Measurements from ENCODE around the gene GRM7. TPM values are rescaled to one million over a fixed set of nuclear protein-coding genes. Genes with fewer than 3 reads are reported as not detected.

The GRM7 gene
- total RNA-seq, 1 experiment from 2014 or later: 0.28 TPM

DNA sequence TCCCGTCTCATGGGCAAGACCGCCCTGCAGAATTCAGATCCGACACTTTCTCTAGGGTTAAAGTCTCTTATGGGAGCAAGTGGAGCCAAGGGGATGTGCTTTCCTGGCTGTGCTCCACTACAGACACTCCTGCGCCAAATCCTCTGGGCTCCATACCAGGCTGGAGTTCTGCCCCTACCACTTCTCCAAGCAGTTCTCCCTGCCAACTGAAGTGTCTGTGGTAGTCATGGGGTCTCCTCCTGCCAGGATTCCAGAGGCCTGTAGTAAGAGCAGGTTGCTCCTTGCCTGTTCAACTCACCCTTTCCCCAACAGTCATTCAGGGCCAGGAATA lies 403.2 kb downstream of the GRM7 start:
- H3K4me3 Mint-ChIP-seq: no peak overlapping the region
- Histone ChIP-seq H3K4ac (ENCODE audit: low read depth, low read length) (no peak overlapping the region), H3K4me1 (ENCODE audit: insufficient read depth, low read length) (no peaks in the 10 kb centered on the region), H2BK15ac (ENCODE audit: low read depth, low read length) (no peak overlapping the region), H2AFZ (ENCODE audit: low read length) (no peak overlapping the region), H3K4me2 (ENCODE audit: insufficient read depth, insufficient read length, low read length) (no peak overlapping the region), H4K20me1 (ENCODE audit: control insufficient read depth, insufficient read depth, insufficient read length) (no peaks in the 10 kb centered on the region), H2AK5ac (ENCODE audit: insufficient read length, low read length) (no peak overlapping the region), H3K79me1 (ENCODE audit: insufficient read depth, low read depth, low read length, poor library complexity, severe bottlenecking) (no peaks in the 10 kb centered on the region), H2BK20ac (ENCODE audit: low read depth, low read length, poor library complexity, severe bottlenecking) (no peak overlapping the region), H2BK12ac (ENCODE audit: insufficient read length, low read depth, low read length) (no peak overlapping the region), H3K9me3 (ENCODE audit: control insufficient read depth, low read depth, low read length) (no peaks in the 10 kb centered on the region), H3K27ac (ENCODE audit: insufficient read length, low read depth, low read length) (no peak overlapping the region), H4K91ac (ENCODE audit: insufficient read length, low read depth, low read length) (no peak overlapping the region), H3K56ac (ENCODE audit: insufficient read length, low read depth, low read length) (no peak overlapping the region), H3T11ph (ENCODE audit: low read length) (no peak overlapping the region), H3K9ac (ENCODE audit: extremely low read depth, insufficient read length, low read length) (no peak overlapping the region), H3K23me2 (ENCODE audit: insufficient read length, low read depth, low read length, poor library complexity, severe bottlenecking) (no peaks in the 10 kb centered on the region), H3K23ac (ENCODE audit: insufficient read length, low read depth, low read length) (no peak overlapping the region), H4K5ac (ENCODE audit: insufficient read length, low read depth, low read length) (no peak overlapping the region), H3K18ac (ENCODE audit: insufficient read length, low read depth, low read length) (no peak overlapping the region), H3K79me2 (ENCODE audit: insufficient read depth, low read length) (no peaks in the 10 kb centered on the region), H2BK120ac (ENCODE audit: low read depth, low read length, poor library complexity, severe bottlenecking) (no peak overlapping the region), H3K27me3 (ENCODE audit: insufficient read depth, low read length) (no peaks in the 10 kb centered on the region), H3K14ac (ENCODE audit: insufficient read depth, low read length) (no peak overlapping the region), H4K8ac (replicated peaks; ENCODE audit: insufficient read length, low read depth, low read length) (no peak overlapping the region), H2BK5ac (ENCODE audit: insufficient read length, low read length) (no peak overlapping the region)
- H3K9me3 Mint-ChIP-seq: peaks cover 5 to 9% of the 10 kb centered on the region in 2 experiments
- no CpG with 5 or more reads among the region's 4 CpGs for WGBS (ENCODE audit: extremely low coverage, insufficient read length, low lambda C conversion rate)
- H3K27ac Mint-ChIP-seq: no peak overlapping the region
- 0 out of 2 replicates have a peak, but pooled peaks cover 2% of the 10 kb centered on the region for H3K27me3 Mint-ChIP-seq (ENCODE audit: low read depth)
- no peak for DNase-seq
- TF ChIP-seq, protein P1, sequence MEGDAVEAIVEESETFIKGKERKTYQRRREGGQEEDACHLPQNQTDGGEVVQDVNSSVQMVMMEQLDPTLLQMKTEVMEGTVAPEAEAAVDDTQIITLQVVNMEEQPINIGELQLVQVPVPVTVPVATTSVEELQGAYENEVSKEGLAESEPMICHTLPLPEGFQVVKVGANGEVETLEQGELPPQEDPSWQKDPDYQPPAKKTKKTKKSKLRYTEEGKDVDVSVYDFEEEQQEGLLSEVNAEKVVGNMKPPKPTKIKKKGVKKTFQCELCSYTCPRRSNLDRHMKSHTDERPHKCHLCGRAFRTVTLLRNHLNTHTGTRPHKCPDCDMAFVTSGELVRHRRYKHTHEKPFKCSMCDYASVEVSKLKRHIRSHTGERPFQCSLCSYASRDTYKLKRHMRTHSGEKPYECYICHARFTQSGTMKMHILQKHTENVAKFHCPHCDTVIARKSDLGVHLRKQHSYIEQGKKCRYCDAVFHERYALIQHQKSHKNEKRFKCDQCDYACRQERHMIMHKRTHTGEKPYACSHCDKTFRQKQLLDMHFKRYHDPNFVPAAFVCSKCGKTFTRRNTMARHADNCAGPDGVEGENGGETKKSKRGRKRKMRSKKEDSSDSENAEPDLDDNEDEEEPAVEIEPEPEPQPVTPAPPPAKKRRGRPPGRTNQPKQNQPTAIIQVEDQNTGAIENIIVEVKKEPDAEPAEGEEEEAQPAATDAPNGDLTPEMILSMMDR (conservative IDR thresholded peaks at IDR 0.05): no peak
- 0 out of 4 replicates have a peak, but pooled peaks cover 0 to 4% of the 10 kb centered on the region in 2 experiments for H3K4me1 Mint-ChIP-seq
- H3K36me3 Mint-ChIP-seq (ENCODE audit: insufficient read depth in 1 of 3, low read depth in 3 of 3): peaks cover 3 to 8% (median 4%) of the 10 kb centered on the region in 3 experiments
